GM10266 (cell line): ENCODE results near the gene DOCK3.

Experiments
- DNase-seq: peaks from one replicate; pipeline ENCODE4 v3.0.0; 2012; ENCODE audit errors: extremely low spot score
- TF ChIP-seq, protein P1 (sequence below): IDR thresholded peaks from 2 replicates; pipeline ENCODE4 v1.5.1; 2012; ENCODE audit warnings: mild to moderate bottlenecking, low read depth; ENCODE audit not compliant: control insufficient read depth, insufficient read depth; ENCODE audit errors: missing control alignments

The DOCK3 gene

DNA sequence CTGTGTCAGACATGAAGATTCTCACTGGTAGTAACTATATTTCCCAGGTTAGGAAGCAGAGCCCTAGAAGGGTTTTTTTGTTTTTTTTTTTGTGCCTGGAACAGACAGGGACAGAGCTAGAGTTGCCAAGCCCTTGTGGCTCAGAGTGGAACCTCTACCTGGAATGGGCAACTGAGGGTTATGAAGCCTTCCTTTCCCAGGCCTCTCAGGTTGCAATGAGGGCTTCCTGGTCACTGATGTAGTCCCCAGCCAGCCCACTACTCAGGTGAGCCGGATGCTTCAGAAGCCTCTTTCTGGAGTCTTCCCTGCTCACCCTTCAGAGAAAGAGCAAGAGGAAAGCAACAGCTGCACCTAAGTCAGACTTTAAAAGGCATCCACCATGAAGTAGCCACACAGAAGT lies 661.5 kb downstream of the DOCK3 start:
- TF ChIP-seq, protein P1, sequence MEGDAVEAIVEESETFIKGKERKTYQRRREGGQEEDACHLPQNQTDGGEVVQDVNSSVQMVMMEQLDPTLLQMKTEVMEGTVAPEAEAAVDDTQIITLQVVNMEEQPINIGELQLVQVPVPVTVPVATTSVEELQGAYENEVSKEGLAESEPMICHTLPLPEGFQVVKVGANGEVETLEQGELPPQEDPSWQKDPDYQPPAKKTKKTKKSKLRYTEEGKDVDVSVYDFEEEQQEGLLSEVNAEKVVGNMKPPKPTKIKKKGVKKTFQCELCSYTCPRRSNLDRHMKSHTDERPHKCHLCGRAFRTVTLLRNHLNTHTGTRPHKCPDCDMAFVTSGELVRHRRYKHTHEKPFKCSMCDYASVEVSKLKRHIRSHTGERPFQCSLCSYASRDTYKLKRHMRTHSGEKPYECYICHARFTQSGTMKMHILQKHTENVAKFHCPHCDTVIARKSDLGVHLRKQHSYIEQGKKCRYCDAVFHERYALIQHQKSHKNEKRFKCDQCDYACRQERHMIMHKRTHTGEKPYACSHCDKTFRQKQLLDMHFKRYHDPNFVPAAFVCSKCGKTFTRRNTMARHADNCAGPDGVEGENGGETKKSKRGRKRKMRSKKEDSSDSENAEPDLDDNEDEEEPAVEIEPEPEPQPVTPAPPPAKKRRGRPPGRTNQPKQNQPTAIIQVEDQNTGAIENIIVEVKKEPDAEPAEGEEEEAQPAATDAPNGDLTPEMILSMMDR: no peak
- no peak for DNase-seq

DNA sequence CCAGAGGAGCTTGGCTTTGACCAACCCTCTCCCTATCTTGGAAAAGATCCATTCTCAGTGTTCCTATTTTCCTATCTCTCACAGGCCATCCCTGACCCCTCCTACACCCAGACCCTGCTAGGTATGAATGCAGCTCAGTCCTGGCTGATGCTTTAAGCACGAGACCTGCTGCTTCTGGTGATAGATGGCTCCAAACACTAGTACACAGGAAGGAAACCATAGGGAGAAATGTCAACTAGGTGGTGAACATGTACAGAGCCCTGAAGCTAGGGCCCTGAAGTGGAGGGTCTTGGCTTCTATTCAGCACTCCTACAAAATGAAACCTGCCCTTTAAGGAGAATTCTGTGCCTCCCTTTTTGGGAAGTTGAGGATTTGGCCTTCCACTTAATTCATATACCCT lies 662.9 kb downstream of the DOCK3 start:
- DNase-seq: no peak
- TF ChIP-seq, protein P1: no peak

DNA sequence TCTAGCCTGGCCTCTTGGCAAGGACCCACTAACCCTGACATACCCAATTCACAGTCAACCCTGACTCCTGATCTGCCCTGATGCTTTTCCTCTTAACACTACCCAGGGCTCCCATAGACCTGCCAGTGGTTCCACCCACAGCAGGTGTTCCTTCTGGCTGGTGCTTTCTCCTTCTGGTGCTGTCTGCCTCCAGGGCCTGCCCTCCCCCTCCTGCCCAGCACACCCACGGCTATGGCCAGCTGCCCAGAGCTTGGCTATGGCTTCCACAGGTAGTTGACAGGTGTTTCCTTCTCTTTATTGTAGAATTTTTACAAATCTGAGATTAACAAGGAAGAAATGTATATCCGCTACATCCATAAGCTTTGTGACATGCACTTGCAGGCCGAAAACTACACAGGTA lies 663.9 kb downstream of the DOCK3 start:
- no peak for DNase-seq

DNA sequence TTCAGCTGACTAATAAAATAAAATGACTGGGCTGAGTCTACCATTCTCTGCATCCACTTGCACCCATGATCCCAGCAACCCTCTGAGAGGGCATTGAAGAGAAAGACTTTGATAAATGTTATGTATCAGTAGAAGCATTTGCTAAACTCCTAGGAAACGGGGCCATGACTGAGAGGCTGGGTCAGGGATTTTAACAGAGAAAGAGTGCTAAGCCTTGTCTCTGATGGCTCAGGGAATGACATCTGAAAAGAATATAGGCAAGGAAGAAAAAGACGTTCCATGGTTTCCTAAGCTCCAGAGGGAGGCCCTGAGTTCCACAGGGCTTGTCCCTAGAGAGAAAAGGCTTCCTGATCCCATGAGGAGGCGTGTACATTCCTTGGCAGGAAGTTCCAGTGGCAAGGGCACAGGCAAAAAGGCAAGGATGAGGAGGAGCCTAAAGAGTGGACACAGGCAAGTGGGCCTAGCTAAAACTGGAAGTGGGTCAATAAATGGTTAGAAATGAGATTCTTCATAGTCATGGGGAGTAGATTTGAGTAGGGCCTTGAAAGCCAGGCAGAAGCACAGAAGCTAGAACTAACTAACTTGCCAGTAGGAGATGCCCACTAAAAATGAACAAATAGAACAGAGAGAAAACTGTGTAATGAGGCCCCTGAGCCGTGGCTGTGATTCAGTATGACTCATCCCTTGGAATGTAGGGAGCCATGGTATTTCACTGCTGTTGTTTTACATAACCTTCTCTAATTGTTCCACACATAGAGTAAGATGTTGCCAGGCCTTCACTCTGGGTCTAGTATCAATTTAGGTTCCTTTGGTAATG lies 665.5 kb downstream of the DOCK3 start:
- TF ChIP-seq, protein P1: no peak
- DNase-seq: no peak

More for the DNA sequence above, 663.9 kb downstream of the DOCK3 start:
- TF ChIP-seq, protein P1: no peak

GRCh38 chr3:51340989-51341636 lies 666.4 kb downstream of the DOCK3 start:
- TF ChIP-seq, protein P1: no peak
- DNase-seq: no peak

DNA sequence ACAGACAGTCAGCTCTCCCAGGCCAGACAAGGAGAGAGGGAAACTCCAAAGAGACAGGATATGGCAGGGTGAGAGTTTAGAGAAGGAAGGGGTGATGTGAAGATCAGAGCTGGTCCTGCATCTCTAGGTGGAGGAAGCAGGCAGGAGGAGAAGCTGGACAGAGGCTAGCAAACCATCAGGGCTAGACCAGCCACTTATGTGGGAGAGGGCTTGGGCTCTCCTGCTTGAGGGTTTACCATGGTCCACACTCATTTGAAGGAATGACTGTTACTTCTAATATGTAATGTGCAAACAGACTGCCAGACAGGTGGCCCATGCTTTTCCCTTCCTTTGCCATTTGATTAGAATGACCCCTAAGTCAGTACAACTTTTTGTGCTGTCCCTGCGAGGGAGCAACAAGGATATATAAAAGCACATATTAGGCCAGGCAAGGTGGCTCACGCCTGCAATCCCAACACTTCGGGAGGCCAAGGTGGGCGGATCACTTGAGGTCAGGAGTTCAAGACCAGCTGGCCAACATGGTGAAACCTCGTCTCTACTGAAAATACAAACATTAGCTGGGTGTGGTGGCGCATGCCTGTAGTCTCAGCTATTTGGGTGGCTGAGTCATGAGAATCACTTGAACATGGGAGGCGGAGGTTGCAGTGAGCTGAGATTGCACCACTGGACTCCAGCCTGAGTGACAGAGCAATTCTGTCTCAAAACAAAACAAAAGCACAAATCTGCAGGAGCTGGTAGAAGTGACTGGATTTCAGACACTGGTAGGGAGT lies 669.4 kb downstream of the DOCK3 start:
- TF ChIP-seq, protein P1: no peak
- DNase-seq: no peak

GRCh38 chr3:51350751-51351150 lies 676.0 kb downstream of the DOCK3 start:
- TF ChIP-seq, protein P1: no peak
- DNase-seq: no peak
